ENCODE measurements around the gene ZER1. TPM values are rescaled to one million over a fixed set of nuclear protein-coding genes. Genes with fewer than 3 reads are reported as not detected.

The ZER1 gene
- total and polyA plus RNA-seq, 5 donors from 2014 or later, result 31.9 to 44.7 (median 38.1) TPM

DNA sequence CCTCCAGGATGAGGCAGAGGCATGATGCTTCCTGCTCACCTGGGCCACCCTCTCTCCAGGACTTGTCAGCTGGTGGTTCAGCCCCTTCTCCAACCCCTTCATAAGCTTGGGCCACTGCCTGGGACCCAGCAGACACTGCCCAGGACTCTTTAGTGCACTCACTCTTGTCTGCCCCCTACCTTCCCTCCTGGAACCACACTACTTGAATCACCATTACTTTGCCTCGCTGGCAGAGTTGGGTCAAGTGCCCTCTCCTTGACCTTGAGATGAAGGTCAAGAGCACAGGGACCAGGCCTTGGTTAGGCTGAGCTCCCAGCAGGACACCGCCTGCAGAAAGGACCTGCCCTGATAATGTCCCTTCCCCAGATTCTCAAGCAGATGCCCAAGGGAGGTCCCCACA lies 38.1 kb upstream of the ZER1 start:
- Histone ChIP-seq H3K4me1 (ENCODE audit: control insufficient read depth, insufficient read depth, low read length, poor library complexity, severe bottlenecking) (no peaks in the 10 kb centered on the region), H3K4me3 (ENCODE audit: low read depth, low read length) (no peak overlapping the region), H3K36me3 (ENCODE audit: control insufficient read depth, insufficient read depth, low read length) (peaks cover 32% of the 10 kb centered on the region), H3K27ac (ENCODE audit: insufficient read depth, low read length, poor library complexity, severe bottlenecking) (no peak overlapping the region), H3K27me3 (ENCODE audit: control insufficient read depth, insufficient read depth, low read length) (no peaks in the 10 kb centered on the region), H3K9me3 (ENCODE audit: control insufficient read depth in 2 of 2, low read length in 2 of 2) (no peaks in the 10 kb centered on the region)
- Mint-ChIP-seq H3K9me3 (no peaks in the 10 kb centered on the region), H3K27me3 (no peaks in the 10 kb centered on the region), H3K4me3 (no peak overlapping the region), H3K36me3 (peaks cover 4% of the 10 kb centered on the region), H3K4me1 (no peaks in the 10 kb centered on the region), H3K27ac (no peak overlapping the region)
- no peak for ATAC-seq (ENCODE audit: low read depth in 2 of 2)
- DNase-seq, result no peak

DNA sequence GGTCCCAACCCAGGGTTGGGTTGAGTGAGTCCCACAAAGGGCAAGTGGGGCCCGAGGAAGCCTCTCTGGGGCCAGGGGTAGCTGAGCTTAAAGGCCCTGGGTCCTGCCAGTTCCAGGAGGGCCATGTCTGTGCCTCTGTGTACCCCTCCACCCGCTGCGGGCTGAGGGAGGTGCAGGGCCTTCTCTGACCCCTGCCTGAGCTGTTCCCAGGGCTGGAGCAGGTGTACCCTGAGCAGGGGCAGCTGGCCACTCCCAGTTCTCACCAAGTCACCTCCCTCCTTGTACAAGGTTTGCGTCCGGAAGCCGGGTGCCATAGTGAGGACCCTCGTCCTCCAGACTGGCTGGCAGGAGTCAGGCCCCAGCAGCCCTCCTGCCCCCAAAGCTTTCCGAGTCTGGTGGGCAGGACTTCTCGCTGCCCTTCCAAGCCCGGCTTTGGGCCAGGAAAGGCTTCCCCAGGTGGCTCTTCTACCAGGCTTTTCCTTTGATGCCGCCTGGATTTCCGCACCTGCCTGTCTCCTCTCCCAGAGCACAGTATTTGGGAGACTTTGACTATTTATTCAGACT lies 37.4 kb upstream of the ZER1 start:
- ATAC-seq (ENCODE audit: low read depth in 2 of 2) (no peak), DNase-seq (no peak)
- Mint-ChIP-seq H3K4me1 (no peaks in the 10 kb centered on the region), H3K36me3 (peaks cover 4% of the 10 kb centered on the region), H3K4me3 (no peak overlapping the region), H3K9me3 (no peaks in the 10 kb centered on the region), H3K27me3 (no peaks in the 10 kb centered on the region), H3K27ac (no peak overlapping the region)
- Histone ChIP-seq H3K9me3 (ENCODE audit: control insufficient read depth in 2 of 2, low read length in 2 of 2) (no peaks in the 10 kb centered on the region), H3K36me3 (ENCODE audit: control insufficient read depth, insufficient read depth, low read length) (peaks cover 33% of the 10 kb centered on the region), H3K4me1 (ENCODE audit: control insufficient read depth, insufficient read depth, low read length, poor library complexity, severe bottlenecking) (no peaks in the 10 kb centered on the region), H3K27ac (ENCODE audit: insufficient read depth, low read length, poor library complexity, severe bottlenecking) (no peak overlapping the region), H3K27me3 (ENCODE audit: control insufficient read depth, insufficient read depth, low read length) (no peaks in the 10 kb centered on the region), H3K4me3 (ENCODE audit: low read depth, low read length) (no peak overlapping the region)

DNA sequence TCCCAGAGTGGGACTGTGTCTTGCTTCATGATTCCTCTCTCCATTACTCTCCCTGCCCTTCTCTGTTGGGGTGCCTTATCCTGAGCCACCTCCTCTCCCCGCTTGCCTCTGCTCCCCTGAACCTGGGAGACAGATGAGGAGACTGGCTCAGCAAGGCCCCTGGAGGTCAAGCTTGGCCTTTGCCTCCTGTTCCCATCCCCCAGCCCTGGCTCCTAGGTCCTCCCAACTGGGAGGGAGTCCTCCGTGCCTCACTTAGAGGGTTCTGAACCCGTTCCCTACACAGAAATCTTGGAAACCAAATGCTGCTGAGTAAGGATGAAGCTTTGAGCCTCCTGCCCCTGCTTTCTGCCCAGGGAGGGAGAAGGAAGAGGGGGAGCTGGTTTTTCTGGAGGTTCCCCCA lies 36.8 kb upstream of the ZER1 start:
- no peak overlapping the region for H3K4me3 Mint-ChIP-seq
- Histone ChIP-seq H3K36me3 (ENCODE audit: control insufficient read depth, insufficient read depth, low read length) (peaks cover 37% of the 10 kb centered on the region), H3K4me3 (ENCODE audit: low read depth, low read length) (no peak overlapping the region), H3K27me3 (ENCODE audit: control insufficient read depth, insufficient read depth, low read length) (no peaks in the 10 kb centered on the region), H3K4me1 (ENCODE audit: control insufficient read depth, insufficient read depth, low read length, poor library complexity, severe bottlenecking) (no peaks in the 10 kb centered on the region), H3K9me3 (ENCODE audit: control insufficient read depth in 2 of 2, low read length in 2 of 2) (no peaks in the 10 kb centered on the region), H3K27ac (ENCODE audit: insufficient read depth, low read length, poor library complexity, severe bottlenecking) (no peak overlapping the region)
- H3K9me3 Mint-ChIP-seq, result no peaks in the 10 kb centered on the region
- H3K27me3 Mint-ChIP-seq, result no peaks in the 10 kb centered on the region
- no peak for ATAC-seq (ENCODE audit: low read depth in 2 of 2)
- H3K36me3 Mint-ChIP-seq, result peaks cover 10% of the 10 kb centered on the region
- peak overlapping the region in 1 of 3 donors; percentile 73 for H3K27ac Mint-ChIP-seq
- no peaks in the 10 kb centered on the region for H3K4me1 Mint-ChIP-seq
- no peak for DNase-seq

DNA sequence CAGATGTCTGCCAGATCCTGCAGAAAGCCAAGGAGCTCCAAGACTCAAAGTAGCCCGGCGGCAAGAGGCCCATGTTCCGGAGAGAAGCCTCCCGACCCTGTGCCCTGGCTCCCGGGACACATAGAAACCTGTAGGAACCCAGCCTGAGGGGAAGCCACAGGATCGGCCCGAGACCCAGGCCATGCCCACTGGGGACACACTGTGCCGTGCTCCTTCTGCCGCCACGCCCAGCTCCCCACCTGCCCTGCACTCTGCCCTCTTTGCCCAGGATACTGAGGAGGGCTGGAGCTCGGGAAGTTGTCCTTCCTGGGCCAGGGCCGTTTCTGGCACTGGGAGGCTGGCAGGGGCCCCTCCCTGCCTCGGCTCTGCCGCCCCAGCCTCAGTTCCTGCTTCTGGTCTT lies 36.1 kb upstream of the ZER1 start:
- no peak overlapping the region for H3K27ac Mint-ChIP-seq
- no peaks in the 10 kb centered on the region for H3K27me3 Mint-ChIP-seq
- Histone ChIP-seq H3K4me3 (ENCODE audit: low read depth, low read length) (no peak overlapping the region), H3K27me3 (ENCODE audit: control insufficient read depth, insufficient read depth, low read length) (no peaks in the 10 kb centered on the region), H3K36me3 (ENCODE audit: control insufficient read depth, insufficient read depth, low read length) (peaks cover 44% of the 10 kb centered on the region), H3K4me1 (ENCODE audit: control insufficient read depth, insufficient read depth, low read length, poor library complexity, severe bottlenecking) (no peaks in the 10 kb centered on the region), H3K27ac (ENCODE audit: insufficient read depth, low read length, poor library complexity, severe bottlenecking) (no peak overlapping the region), H3K9me3 (ENCODE audit: control insufficient read depth in 2 of 2, low read length in 2 of 2) (no peaks in the 10 kb centered on the region)
- no peaks in the 10 kb centered on the region for H3K4me1 Mint-ChIP-seq
- DNase-seq, result no peak
- no peak for ATAC-seq (ENCODE audit: low read depth in 2 of 2)
- no peaks in the 10 kb centered on the region for H3K9me3 Mint-ChIP-seq
- H3K4me3 Mint-ChIP-seq, result no peak overlapping the region
- peaks cover 14% of the 10 kb centered on the region for H3K36me3 Mint-ChIP-seq

DNA sequence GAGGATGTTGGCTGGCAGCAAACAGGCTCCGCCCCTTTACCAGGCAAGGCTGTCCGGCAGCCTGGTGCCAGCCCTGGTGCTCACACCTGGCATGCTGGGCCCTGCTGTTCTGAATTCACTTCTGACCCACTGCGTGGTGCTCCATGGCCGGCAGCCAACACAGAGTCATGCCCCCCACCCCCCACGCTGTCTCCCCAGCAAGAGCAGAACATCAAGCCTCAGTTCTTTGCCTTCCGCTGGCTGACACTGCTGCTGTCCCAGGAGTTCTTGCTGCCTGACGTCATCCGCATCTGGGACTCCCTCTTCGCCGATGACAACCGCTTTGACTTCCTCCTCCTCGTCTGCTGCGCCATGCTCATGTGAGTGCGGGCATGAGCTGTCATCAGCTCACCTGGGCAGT lies 33.9 kb upstream of the ZER1 start:
- DNase-seq, result no peak
- Histone ChIP-seq H3K27me3 (ENCODE audit: control insufficient read depth, insufficient read depth, low read length) (no peaks in the 10 kb centered on the region), H3K4me3 (ENCODE audit: low read depth, low read length) (no peak overlapping the region), H3K27ac (ENCODE audit: insufficient read depth, low read length, poor library complexity, severe bottlenecking) (no peak overlapping the region), H3K9me3 (ENCODE audit: control insufficient read depth in 2 of 2, low read length in 2 of 2) (no peaks in the 10 kb centered on the region), H3K4me1 (ENCODE audit: control insufficient read depth, insufficient read depth, low read length, poor library complexity, severe bottlenecking) (no peaks in the 10 kb centered on the region), H3K36me3 (ENCODE audit: control insufficient read depth, insufficient read depth, low read length) (peaks cover 53% of the 10 kb centered on the region)
- Mint-ChIP-seq H3K9me3 (no peaks in the 10 kb centered on the region), H3K27me3 (no peaks in the 10 kb centered on the region), H3K27ac (peak overlapping the region in 1 of 3 donors; percentile 62), H3K4me1 (no peaks in the 10 kb centered on the region), H3K36me3 (peaks cover 23% of the 10 kb centered on the region), H3K4me3 (no peak overlapping the region)
- ATAC-seq (ENCODE audit: low read depth in 2 of 2), result no peak

DNA sequence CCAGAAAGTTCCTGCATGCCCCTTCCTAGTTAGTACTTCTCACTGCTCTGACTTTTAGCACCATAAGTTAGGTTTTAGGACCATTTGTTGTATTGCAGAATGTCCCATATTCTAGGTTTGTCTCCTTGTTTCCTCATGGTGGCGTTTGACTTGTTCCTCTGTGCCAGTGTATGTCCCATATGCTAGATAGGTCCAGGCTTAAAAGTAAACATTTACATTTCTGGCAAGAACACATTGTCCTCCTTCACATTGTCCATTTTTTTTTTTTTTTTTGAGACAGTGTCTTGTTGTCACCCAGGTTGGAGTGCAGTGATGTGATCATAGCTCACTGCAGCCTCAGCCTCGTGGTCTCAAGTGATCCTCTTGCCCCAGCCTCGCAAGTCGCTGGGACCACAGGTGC lies 30.8 kb upstream of the ZER1 start:
- H3K36me3 ChIP-seq (ENCODE audit: control insufficient read depth, insufficient read depth, low read length), result peaks cover 65% of the 10 kb centered on the region

DNA sequence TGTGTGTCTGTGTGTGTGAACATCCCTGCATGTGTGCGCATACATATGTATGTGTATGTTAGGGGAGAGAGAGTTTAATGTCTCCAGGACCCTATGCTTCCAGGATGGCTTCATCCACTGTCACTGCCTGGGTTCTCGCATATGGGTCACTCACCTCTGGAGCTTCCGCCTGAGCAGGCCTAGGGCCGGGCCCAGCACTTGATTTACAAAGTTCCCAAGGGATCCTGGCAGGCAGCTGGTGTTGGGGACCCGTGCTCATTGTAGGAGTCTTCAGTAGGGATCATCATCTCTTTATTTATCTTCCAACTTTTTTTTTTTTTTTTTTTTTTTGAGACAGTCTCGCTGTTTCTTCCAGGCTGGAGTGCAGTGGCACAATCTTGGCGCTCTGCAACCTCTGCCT lies 28.3 kb upstream of the ZER1 start:
- Histone ChIP-seq H3K4me3 (ENCODE audit: low read depth, low read length) (no peak overlapping the region), H3K27ac (ENCODE audit: insufficient read depth, low read length, poor library complexity, severe bottlenecking) (no peak overlapping the region), H3K27me3 (ENCODE audit: control insufficient read depth, insufficient read depth, low read length) (no peaks in the 10 kb centered on the region), H3K4me1 (ENCODE audit: control insufficient read depth, insufficient read depth, low read length, poor library complexity, severe bottlenecking) (no peaks in the 10 kb centered on the region), H3K36me3 (ENCODE audit: control insufficient read depth, insufficient read depth, low read length) (peaks cover 53% of the 10 kb centered on the region), H3K9me3 (ENCODE audit: control insufficient read depth in 2 of 2, low read length in 2 of 2) (no peaks in the 10 kb centered on the region)
- Mint-ChIP-seq H3K27ac (peak overlapping the region in 1 of 3 donors; percentile 17), H3K36me3 (peaks cover 35% of the 10 kb centered on the region), H3K4me1 (peaks cover 0 to 1% (median 0%) of the 10 kb centered on the region in 4 donors), H3K27me3 (no peaks in the 10 kb centered on the region), H3K4me3 (peak overlapping the region in 1 of 4 donors; percentile 38), H3K9me3 (no peaks in the 10 kb centered on the region)
- DNase-seq (no peak), ATAC-seq (ENCODE audit: low read depth in 2 of 2) (no peak)

More for the DNA sequence above, 30.8 kb upstream of the ZER1 start:
- Histone ChIP-seq H3K27me3 (ENCODE audit: control insufficient read depth, insufficient read depth, low read length) (no peaks in the 10 kb centered on the region), H3K9me3 (ENCODE audit: control insufficient read depth in 2 of 2, low read length in 2 of 2) (no peaks in the 10 kb centered on the region), H3K4me3 (ENCODE audit: low read depth, low read length) (no peak overlapping the region), H3K4me1 (ENCODE audit: control insufficient read depth, insufficient read depth, low read length, poor library complexity, severe bottlenecking) (no peaks in the 10 kb centered on the region), H3K27ac (ENCODE audit: insufficient read depth, low read length, poor library complexity, severe bottlenecking) (no peak overlapping the region)
- Mint-ChIP-seq H3K4me3 (no peak overlapping the region), H3K36me3 (peaks cover 31% of the 10 kb centered on the region), H3K4me1 (peaks cover 0 to 1% (median 0%) of the 10 kb centered on the region in 4 donors), H3K9me3 (no peaks in the 10 kb centered on the region), H3K27me3 (no peaks in the 10 kb centered on the region), H3K27ac (peak overlapping the region in 1 of 3 donors; percentile 71)
- DNase-seq, result no peak
- ATAC-seq (ENCODE audit: low read depth in 2 of 2), result no peak

DNA sequence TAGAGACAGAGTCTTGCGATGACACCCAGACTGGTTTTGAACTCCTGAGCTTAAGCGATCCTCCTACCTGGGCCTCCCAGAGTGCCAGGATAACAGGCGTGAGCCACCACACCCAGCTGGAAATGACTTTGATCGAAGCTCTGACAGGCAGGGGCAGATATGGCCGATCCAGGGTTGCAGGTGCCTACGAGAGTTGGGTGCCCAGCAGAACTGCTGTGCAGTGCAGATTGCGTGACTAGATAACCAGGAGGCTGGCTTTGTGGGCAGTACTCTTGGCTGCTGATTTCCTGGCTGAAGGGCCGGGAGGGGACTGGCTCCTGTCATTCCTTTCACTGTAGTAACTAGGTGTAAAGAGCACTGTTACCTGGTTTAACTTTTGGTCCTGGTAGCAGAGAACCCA lies 27.2 kb upstream of the ZER1 start:
- no peaks in the 10 kb centered on the region for H3K27me3 Mint-ChIP-seq
- Histone ChIP-seq H3K4me3 (ENCODE audit: low read depth, low read length) (no peak overlapping the region), H3K27me3 (ENCODE audit: control insufficient read depth, insufficient read depth, low read length) (no peaks in the 10 kb centered on the region), H3K27ac (ENCODE audit: insufficient read depth, low read length, poor library complexity, severe bottlenecking) (no peak overlapping the region), H3K36me3 (ENCODE audit: control insufficient read depth, insufficient read depth, low read length) (peaks cover 58% of the 10 kb centered on the region), H3K9me3 (ENCODE audit: control insufficient read depth in 2 of 2, low read length in 2 of 2) (no peaks in the 10 kb centered on the region), H3K4me1 (ENCODE audit: control insufficient read depth, insufficient read depth, low read length, poor library complexity, severe bottlenecking) (no peaks in the 10 kb centered on the region)
- H3K4me3 Mint-ChIP-seq, result no peak overlapping the region
- peaks cover 38% of the 10 kb centered on the region for H3K36me3 Mint-ChIP-seq
- no peak overlapping the region for H3K27ac Mint-ChIP-seq
- DNase-seq, result no peak
- H3K4me1 Mint-ChIP-seq, result peaks cover 0 to 1% (median 0%) of the 10 kb centered on the region in 4 donors
- H3K9me3 Mint-ChIP-seq, result no peaks in the 10 kb centered on the region
- ATAC-seq (ENCODE audit: low read depth in 2 of 2), result no peak

Data from CD4-positive, CD25-positive, alpha-beta regulatory T cell (primary cell).